NCI-H1436 (cell line): ENCODE results near the gene RAD51B.

ENCODE experiments used
- DNase-seq: peaks from one replicate; lab custom pipeline; 2025; lab: John Stamatoyannopoulos, UW

The RAD51B gene

DNA sequence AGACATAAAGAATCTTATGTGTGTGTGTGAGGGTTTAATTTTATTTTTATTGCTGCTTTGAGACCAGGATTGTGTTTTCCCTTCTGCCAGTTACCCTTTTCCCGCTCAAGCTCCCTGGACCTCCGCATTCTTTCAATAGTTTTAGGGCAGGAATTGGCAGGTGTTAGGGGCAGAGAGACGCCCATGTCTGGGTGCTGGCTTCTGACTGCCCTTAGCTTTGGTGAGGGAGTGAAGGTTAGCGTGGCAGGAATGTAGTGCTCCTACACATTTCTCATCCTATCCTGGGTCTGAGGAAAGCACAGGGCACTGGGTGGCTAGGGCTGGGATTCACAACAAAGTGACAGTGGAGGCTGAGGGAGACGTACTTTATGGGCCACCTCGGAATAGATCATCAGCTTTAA lies 545.2 kb downstream of the RAD51B start:
- DNase-seq, result no peak

DNA sequence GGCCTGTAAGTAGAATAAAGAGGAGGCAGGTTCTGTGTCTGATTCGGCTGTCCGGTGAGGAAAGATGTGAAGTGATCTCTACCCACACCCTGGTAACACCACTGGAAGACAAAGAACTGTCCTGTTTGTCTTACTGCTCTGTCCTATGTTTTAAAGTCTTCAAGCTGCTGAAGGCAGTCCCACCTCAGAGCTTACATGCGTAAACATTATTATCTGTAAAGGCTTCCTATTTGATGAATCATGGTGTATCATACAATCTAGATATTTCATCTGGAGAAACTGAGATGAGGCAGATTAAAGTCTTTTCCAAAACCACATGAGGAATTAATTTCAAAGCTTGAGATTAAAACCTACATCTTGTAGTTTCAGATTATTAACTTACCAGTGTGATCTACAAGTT lies 545.6 kb downstream of the RAD51B start:
- DNase-seq, result no peak

GRCh38 chr14:68366656-68367055 lies 547.1 kb downstream of the RAD51B start:
- DNase-seq, result no peak

- DNase-seq, result no peak
Observed at GRCh38 chr14:68367536-68367935, 548.0 kb downstream of the RAD51B start.

- DNase-seq, result no peak
Observed at GRCh38 chr14:68368850-68369249, 549.3 kb downstream of the RAD51B start.

DNA sequence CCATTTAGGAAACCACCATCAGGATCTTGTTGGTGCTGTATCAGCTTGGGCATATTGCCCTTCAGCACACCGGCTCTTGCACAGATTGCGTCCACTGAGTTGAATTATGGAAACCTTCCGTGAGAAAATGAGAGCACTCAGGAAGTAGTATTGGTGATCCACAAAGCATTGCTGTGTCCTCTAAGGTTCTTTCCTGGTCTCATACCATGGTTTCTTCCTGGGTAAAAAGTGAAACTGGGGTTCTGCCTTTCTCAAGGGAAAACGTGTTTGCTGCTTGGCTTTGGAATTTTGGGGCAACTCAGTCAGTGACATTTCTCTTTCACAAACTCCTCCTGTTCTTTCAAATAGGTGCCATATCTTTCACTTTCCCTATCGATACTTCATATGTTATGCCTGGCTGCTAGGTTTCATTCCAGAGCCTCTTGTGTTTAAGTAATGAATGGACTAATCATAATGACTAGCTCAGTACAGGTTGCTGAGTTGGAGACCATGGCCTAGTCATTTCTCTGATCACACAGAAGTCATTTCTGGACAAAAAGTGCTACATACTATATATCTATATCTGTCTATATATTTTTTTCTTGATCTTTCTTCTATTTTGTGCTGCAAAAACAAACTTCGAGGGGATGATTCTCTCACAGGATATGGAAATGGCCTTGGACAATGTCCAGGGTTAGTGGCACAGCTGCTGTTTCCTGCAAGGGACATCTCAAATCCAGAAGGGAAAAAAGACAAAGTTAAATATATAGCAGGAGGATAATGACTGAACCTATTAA lies 549.9 kb downstream of the RAD51B start:
- no peak for DNase-seq

DNA sequence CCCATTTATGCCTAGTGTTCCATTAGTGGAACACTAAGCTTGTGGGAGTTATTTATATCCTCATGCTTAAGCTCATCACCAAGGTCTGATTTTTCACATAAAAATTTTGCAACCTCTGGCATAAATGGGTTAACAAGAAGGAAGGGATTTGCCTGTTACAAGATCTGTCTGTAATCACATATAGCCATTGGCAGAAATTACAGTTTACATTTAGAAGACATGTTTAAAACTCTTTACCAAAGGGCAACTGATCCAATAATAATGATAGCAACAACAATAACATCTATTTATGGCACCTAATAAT lies 550.4 kb downstream of the RAD51B start:
- DNase-seq, result no peak

DNA sequence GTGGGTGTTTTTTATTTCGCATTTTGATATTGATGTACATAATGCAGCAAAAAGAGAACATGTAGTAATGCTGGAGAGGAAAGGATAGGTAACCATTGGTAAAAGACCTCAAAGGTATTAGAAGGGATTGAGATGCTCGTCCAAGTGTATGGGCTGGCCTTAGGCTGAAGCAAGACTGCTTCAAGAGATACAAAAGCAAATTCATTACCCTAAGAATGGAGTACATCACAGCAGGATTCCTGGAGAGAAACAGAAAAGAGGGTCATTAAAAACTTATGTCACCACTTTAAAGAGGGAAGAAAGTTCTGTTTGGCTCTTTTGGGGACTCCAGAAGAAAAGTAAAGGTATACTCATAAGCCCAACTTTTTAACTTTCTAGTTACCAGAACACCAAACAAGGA lies 552.8 kb downstream of the RAD51B start:
- DNase-seq, result no peak

- DNase-seq, result no peak
Observed at GRCh38 chr14:68373124-68373646, 553.6 kb downstream of the RAD51B start.

DNA sequence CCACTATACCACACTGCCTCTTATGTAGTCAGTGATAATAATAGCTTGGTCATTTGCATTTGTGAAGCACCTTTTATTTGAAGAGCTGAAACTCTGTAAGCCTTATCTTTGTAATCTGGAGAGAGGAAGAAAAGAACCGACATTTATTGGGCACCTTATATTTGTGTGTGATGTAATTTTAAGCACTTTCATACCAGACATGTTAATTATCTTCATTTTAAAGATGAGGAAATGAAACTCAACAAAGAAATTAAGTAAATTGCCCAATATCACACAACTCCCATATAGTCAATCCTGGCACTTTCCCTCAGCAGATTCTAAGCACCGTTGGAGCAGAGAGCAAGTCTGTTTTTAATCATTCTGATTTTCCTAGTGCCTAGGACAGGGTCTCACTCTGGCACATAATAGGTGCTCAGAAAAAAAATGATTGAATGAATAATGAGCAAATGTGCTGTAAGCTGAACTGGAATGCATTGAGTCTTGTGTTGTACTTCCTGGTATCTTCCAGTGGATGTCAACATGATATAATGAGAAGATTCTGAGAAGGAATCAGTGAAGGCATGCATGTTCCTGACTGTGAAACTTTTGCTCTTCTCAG lies 554.4 kb downstream of the RAD51B start:
- DNase-seq, result no peak

GRCh38 chr14:68374682-68375081 lies 555.1 kb downstream of the RAD51B start:
- no peak for DNase-seq

GRCh38 chr14:68375376-68375775 lies 555.8 kb downstream of the RAD51B start:
- no peak for DNase-seq

- no peak for DNase-seq
Observed at GRCh38 chr14:68376067-68376779, 556.6 kb downstream of the RAD51B start.

DNA sequence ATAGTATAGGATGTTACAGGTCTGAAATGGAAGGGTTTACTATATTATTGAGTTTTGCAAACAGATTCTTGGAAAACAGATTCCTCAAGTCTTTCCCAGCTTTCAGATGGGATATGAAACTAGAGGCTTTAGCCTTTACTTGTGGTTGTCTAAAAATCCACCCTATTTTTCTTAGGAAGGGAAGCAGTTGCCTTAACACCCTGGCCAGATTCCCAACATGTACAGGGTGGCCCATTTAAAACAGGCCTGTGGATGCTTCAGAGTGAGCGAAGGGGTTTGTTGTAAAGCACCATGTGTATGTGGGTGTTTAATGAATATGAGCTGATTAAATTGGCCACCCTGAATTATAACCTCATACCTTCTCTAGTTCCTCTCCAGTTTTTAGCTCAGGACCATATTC lies 557.4 kb downstream of the RAD51B start:
- no peak for DNase-seq

DNA sequence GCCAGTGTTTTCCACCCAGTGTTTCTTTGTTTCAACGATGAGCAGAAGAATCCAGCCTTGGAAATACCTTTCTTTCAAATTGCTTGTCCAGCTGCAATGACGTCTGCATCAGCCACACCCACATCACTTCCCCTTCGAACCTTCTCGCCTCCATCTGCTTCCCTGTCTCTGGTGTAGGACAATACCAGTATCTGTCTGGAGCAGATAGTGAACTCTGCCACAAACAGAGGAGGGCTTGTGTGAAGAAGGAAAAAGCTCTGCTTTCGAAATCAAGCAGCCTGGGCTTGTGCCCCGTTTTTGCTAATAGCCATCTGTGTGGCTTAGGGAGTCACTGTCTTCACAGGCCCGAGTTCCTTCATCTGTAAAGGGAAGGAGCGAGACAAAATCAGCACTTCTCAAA lies 557.9 kb downstream of the RAD51B start:
- DNase-seq, result no peak

DNA sequence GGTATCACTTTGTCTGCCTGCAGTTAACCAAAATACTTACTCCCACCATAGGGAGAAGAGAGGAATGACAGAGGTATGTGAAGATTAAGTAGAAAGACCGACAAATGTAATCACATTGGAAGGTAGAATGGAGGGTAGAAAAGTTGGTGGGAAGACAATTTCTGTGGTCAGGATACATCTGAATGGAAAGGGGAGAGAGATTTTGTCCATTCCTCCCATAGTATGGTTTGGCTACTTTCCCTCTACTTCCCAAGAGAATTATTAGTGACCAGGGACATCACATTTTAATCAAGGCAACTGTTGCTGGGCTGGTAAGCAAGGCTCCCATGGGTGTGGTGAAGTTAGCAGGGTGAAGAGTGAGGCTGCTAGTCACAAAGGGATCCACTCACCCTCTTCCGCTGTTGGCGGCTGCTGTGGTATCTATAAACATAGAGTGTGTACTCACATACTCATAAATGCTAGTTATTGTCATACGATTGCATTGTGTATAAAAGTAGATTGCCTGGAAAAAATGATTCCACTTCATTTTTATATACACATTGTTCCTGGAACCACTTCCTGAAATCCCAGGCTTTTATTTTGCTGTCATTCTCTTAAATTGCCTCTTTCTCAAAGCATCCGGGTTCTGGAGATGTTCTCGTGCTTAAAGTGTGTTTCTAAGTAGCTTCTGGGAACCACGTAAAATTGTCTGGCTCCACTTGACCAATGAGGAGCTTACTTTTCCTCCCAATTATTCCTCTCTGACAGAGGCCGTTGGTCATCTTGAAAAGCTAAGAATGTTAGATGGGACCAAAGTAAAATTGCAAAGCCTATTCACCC lies 560.1 kb downstream of the RAD51B start:
- DNase-seq, result no peak

DNA sequence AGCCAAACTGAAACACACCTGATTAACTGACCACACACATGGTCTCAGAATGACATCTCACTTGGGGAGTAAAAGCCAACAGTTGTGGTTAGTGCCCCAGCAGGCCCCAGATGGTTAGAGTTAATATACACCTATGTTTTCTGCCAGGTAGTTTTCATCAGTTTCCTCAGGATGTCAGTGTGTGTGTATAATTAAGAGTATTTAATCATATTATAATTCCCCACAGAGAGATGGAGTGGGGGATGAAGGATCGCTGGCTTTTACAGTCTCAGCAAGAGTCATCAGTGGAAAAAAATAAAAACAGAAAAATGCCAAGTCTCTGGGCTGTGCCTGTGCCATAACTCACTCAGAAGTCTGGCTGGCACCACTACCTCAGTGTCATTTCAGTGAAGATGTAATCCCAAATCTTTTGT lies 560.8 kb downstream of the RAD51B start:
- no peak for DNase-seq

DNA sequence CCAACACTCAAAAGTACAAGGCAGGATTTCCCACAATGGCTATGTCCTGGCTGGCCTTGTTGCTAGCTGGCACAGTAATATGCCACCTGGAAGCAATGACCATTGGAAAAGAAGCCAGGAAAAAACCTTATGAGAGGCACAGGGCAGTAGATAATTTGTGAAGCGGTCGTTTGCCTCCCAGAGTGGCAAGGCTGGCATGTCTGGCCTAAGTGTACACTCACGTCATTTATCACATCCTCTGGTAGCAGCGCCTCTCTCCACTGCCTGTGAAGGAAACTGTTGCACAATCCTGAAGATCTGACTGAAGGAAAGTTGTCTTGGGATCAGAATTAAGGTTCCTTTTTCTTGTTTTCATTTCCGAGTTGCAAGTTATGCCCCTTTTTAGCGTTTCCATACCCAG lies 564.8 kb downstream of the RAD51B start:
- no peak for DNase-seq

DNA sequence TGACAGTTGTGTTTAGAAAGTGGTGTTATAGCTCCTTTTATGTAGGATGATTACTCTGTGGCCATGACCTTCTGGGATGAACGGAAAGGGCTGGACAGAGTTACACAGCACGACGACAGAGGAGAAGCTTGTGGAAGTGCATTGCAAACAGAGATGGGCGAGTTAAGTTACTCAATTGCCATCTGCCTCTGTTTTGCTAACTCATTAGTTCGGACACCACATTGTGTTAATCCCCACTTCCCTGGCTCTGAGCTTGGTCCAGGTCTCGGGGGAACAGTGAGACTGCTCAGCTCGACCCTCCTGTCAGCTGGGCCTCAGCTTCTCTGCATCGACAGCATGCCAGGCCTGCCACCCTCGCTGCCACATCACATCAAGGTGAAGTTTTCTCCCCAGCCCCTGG lies 565.3 kb downstream of the RAD51B start:
- no peak for DNase-seq

DNA sequence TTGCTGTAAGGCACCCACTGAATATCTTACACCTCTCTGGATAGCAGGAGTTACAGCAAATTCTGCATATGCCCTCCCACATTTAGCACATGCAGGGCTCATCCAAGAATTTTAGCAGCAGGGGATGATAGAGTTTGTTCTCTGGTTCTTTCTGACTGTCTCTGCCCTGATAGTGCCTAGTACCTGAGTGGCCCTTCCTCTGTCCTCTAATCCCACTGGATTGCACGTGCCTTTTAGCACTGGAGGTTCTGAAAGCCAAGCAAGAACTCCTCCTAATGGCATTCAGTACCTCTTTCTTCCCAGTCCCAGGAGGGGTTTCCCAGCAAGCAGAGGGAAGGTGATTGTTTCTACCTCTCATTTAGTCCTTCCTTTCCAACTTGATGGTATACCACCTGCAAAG lies 566.9 kb downstream of the RAD51B start:
- DNase-seq, result no peak

- DNase-seq, result no peak
Observed at GRCh38 chr14:68386950-68387779, 567.6 kb downstream of the RAD51B start.
